CD14-positive monocyte (primary cell): ENCODE measurements around the gene ARMC8. TPM values are rescaled to one million over a fixed set of nuclear protein-coding genes. Genes with fewer than 3 reads are reported as not detected.

Experiments
- DNase-seq, 3 donors: peaks; one replicate each; pipeline ENCODE4 v3.0.0-alpha.2; 2011 to 2022
- H2AFZ ChIP-seq: 2 replicates; pipeline ENCODE4 v1.6.0; 2012; ENCODE audit warnings: mild to moderate bottlenecking, low read depth, low read length, inconsistent platforms; ENCODE audit not compliant: insufficient read depth, poor library complexity, severe bottlenecking
- H3K27ac ChIP-seq, 2 donors: 1 replicate in 1 of 2; 2 replicates in 1 of 2; pipeline ENCODE4 v1.5.1; 2012 to 2013; ENCODE audit warnings: low read length in 2 of 2, control low read depth in 1 of 2, inconsistent platforms in 1 of 2, low read depth in 1 of 2, mild to moderate bottlenecking in 1 of 2
- H3K27me3 ChIP-seq, 2 donors: one replicate each; pipeline versions ENCODE4 v1.6.0 to v1.6.1; 2011 to 2013; ENCODE audit warnings: low read length in 2 of 2; ENCODE audit not compliant: control insufficient read depth in 2 of 2, insufficient read depth in 2 of 2
- H3K36me3 ChIP-seq, 2 donors: replicated peaks in 1 of 2; 1 replicate in 1 of 2; 2 replicates in 1 of 2; pipeline versions ENCODE4 v1.5.1 to v1.6.1; 2012 to 2013; ENCODE audit warnings: low read length in 2 of 2, control low read depth in 1 of 2, inconsistent platforms in 1 of 2, mild to moderate bottlenecking in 1 of 2; ENCODE audit not compliant: insufficient read depth in 2 of 2, control insufficient read depth in 1 of 2
- H3K4me1 ChIP-seq, 2 donors: 1 replicate in 1 of 2; 2 replicates in 1 of 2; pipeline versions ENCODE4 v1.5.1 to v1.6.1; 2012 to 2013; ENCODE audit warnings: low read length in 2 of 2, control low read depth in 1 of 2, inconsistent platforms in 1 of 2, mild to moderate bottlenecking in 1 of 2, moderate library complexity in 1 of 2; ENCODE audit not compliant: insufficient read depth in 2 of 2, control insufficient read depth in 1 of 2
- H3K4me2 ChIP-seq: replicated peaks from 2 replicates; pipeline ENCODE3; 2012; ENCODE audit warnings: low read length, moderate library complexity, mild to moderate bottlenecking; ENCODE audit not compliant: poor library complexity, severe bottlenecking; ENCODE audit errors: extremely low read depth
- H3K4me3 ChIP-seq, 3 experiments: fragments of 200-600 bp in 1 of 3; sonication (generic) in 1 of 3; replicated peaks in 1 of 3; 1 replicate in 2 of 3; 2 replicates in 1 of 3; pipeline ENCODE4 v1.5.1; 2011 to 2013; ENCODE audit warnings: low read length in 3 of 3, mild to moderate bottlenecking in 3 of 3, control low read depth in 2 of 3, low read depth in 2 of 3, inconsistent platforms in 1 of 3, moderate library complexity in 1 of 3
- H3K79me2 ChIP-seq: 2 replicates; pipeline ENCODE4 v1.6.0; 2012; ENCODE audit warnings: mild to moderate bottlenecking, control low read depth, inconsistent platforms, low read length, moderate library complexity; ENCODE audit not compliant: insufficient read depth
- H3K9ac ChIP-seq: 2 replicates; pipeline ENCODE4 v1.6.0; 2017; ENCODE audit warnings: low read length, mild to moderate bottlenecking; ENCODE audit not compliant: insufficient read depth, poor library complexity, severe bottlenecking
- H3K9me3 ChIP-seq, 2 donors: replicated peaks in 1 of 2; 1 replicate in 1 of 2; 2 replicates in 1 of 2; pipeline versions ENCODE4 v1.5.1 to v1.6.1; 2012 to 2013; ENCODE audit warnings: low read length in 2 of 2, control low read depth in 1 of 2; ENCODE audit not compliant: control insufficient read depth in 1 of 2, insufficient read depth in 1 of 2
- H4K20me1 ChIP-seq: 2 replicates; pipeline ENCODE4 v1.6.0; 2012; ENCODE audit warnings: mild to moderate bottlenecking, low read length, control low read depth, moderate library complexity; ENCODE audit not compliant: insufficient read depth
- H3K27ac Mint-ChIP-seq, 7 donors: one replicate each; pipeline ENCODE4 v1.8.0; 2020; ENCODE audit warnings: mild to moderate bottlenecking in 7 of 7, mixed read lengths in 7 of 7, moderate library complexity in 6 of 7, inconsistent platforms in 2 of 7
- H3K27me3 Mint-ChIP-seq, 3 donors: one replicate each; pipeline ENCODE4 v1.8.0; 2021 to 2022; ENCODE audit warnings: low read depth in 3 of 3, mild to moderate bottlenecking in 3 of 3, mixed read lengths in 3 of 3, moderate library complexity in 3 of 3, inconsistent platforms in 1 of 3
- H3K36me3 Mint-ChIP-seq, 2 donors: one replicate each; pipeline ENCODE4 v1.8.0; 2020; ENCODE audit warnings: mixed read lengths in 2 of 2, inconsistent platforms in 1 of 2, mild to moderate bottlenecking in 1 of 2
- H3K4me1 Mint-ChIP-seq: one replicate; pipeline ENCODE4 v1.8.0; 2020; ENCODE audit warnings: mild to moderate bottlenecking, mixed read lengths
- H3K4me3 Mint-ChIP-seq, 2 donors: one replicate each; pipeline ENCODE4 v1.8.0; 2020; ENCODE audit warnings: mild to moderate bottlenecking in 2 of 2, mixed read lengths in 2 of 2, moderate library complexity in 1 of 2
- H3K9me3 Mint-ChIP-seq, 7 donors: one replicate each; pipeline ENCODE4 v1.8.0; 2020 to 2022; ENCODE audit warnings: mixed read lengths in 7 of 7, mild to moderate bottlenecking in 6 of 7, moderate library complexity in 6 of 7, inconsistent platforms in 2 of 7
- WGBS: methylation state at CpG from one replicate; pipeline ENCODE4 v1.1.5; 2013; ENCODE audit warnings: missing lambda C conversion rate; ENCODE audit not compliant: insufficient coverage; 5-methylcytosine and 5-hydroxymethylcytosine counted together
- intact Hi-C, 2 donors: fragments of 100-400 bp; cut with micrococcal nuclease; formaldehyde crosslinking; loops; one replicate each; pipeline versions ENCODE4 v1.15.0 to v1.15.1; 2023
- polyA plus RNA-seq, 3 donors: library from polyadenylated mRNA; depleted of rRNA in 1 of 3; unstranded in 2 of 3; stranded (reverse) in 1 of 3; fragments of 300-500 nt in 2 of 3; fragments of >200 nt in 1 of 3; fragmentation: Illumina TruSeq in 2 of 3; gene quantifications; 1 replicate in 2 of 3; 2 replicates in 1 of 3; pipeline ENCODE4 v1.2.3, GENCODE V29; 2012 to 2021
- TF ChIP-seq, protein P1 (sequence below): fragments of 200-600 bp; IDR thresholded peaks from one replicate; pipeline ENCODE4 v1.8.0; 2022; ENCODE audit warnings: antibody characterized with exemption, mild to moderate bottlenecking

Gene ARMC8
- polyA plus RNA-seq, 3 donors: 34.3 to 43.9 (median 42.0) TPM

DNA sequence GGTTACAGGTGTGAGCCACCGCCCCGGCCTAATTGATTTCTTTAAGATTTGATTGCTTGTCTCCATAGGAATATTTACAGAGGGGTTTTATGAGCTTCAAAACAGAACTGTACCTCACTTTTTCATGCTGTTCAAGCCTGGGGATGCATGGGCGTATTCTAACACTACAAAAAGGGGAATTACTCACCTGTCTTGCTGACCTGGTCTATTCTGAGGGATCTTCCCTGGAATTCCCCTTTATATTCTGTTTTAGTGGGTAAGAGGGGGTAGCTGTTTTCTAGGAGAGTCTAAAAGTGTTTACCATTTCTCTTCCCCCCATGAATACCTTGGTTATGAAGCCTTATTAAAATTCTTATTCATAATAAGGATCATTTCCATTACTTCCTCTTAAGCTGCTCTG lies 94.5 kb downstream of the ARMC8 start:
- no peaks in the 10 kb centered on the region for H3K27me3 ChIP-seq
- TF ChIP-seq, protein P1, sequence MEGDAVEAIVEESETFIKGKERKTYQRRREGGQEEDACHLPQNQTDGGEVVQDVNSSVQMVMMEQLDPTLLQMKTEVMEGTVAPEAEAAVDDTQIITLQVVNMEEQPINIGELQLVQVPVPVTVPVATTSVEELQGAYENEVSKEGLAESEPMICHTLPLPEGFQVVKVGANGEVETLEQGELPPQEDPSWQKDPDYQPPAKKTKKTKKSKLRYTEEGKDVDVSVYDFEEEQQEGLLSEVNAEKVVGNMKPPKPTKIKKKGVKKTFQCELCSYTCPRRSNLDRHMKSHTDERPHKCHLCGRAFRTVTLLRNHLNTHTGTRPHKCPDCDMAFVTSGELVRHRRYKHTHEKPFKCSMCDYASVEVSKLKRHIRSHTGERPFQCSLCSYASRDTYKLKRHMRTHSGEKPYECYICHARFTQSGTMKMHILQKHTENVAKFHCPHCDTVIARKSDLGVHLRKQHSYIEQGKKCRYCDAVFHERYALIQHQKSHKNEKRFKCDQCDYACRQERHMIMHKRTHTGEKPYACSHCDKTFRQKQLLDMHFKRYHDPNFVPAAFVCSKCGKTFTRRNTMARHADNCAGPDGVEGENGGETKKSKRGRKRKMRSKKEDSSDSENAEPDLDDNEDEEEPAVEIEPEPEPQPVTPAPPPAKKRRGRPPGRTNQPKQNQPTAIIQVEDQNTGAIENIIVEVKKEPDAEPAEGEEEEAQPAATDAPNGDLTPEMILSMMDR: no peak

DNA sequence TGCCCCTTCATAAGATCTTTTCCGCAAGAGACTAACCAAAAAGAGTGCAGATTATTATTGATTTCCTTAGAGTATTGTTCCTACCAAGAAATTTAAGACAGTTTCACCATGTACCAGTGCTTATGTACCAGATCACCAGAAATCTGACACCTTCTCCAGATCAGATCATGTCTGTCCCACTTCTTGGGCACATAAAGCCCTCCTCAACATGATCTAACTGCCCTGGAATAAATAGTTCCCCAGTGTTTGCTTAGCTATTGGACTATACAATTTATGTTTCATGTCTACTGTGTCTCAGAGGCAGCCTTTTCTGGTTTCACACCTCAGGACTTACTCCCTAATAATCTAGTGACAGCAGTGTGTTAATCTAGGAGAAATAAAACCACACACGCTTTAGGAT lies 95.7 kb downstream of the ARMC8 start:
- WGBS: no CpG with 5 or more reads among the region's 2 CpGs
- Mint-ChIP-seq H3K36me3 (peaks cover 13 to 29% of the 10 kb centered on the region in 2 donors), H3K4me1 (no peaks in the 10 kb centered on the region), H3K27ac (peak overlapping the region in 1 of 7 donors; percentile 12), H3K9me3 (no peaks in the 10 kb centered on the region), H3K27me3 (no peaks in the 10 kb centered on the region), H3K4me3 (no peak overlapping the region)
- intact Hi-C loops: no loop called here
- H3K4me1 ChIP-seq: no peaks in the 10 kb centered on the region
- H3K27me3 ChIP-seq: no peaks in the 10 kb centered on the region
- H3K27ac ChIP-seq: no peak overlapping the region
- H3K9ac ChIP-seq: no peak overlapping the region
- H4K20me1 ChIP-seq: no peaks in the 10 kb centered on the region
- H3K79me2 ChIP-seq: no peaks in the 10 kb centered on the region
- no peak for DNase-seq
- peaks cover 33 to 63% of the 10 kb centered on the region in 2 donors for H3K36me3 ChIP-seq
- TF ChIP-seq, protein P1: no peak
- H2AFZ ChIP-seq: no peak overlapping the region
- H3K4me3 ChIP-seq: no peak overlapping the region
- no peaks in the 10 kb centered on the region for H3K9me3 ChIP-seq
- H3K4me2 ChIP-seq: no peak overlapping the region

More for the DNA sequence above, 94.5 kb downstream of the ARMC8 start:
- WGBS: no CpG with 5 or more reads among the region's 3 CpGs
- Histone ChIP-seq H4K20me1 (no peaks in the 10 kb centered on the region), H3K4me1 (no peaks in the 10 kb centered on the region), H3K79me2 (no peaks in the 10 kb centered on the region), H3K36me3 (peaks cover 28 to 63% of the 10 kb centered on the region in 2 donors), H2AFZ (no peak overlapping the region), H3K9ac (no peak overlapping the region), H3K27ac (no peak overlapping the region), H3K4me2 (no peak overlapping the region), H3K9me3 (no peaks in the 10 kb centered on the region), H3K4me3 (no peak overlapping the region)
- Mint-ChIP-seq H3K9me3 (no peaks in the 10 kb centered on the region), H3K27ac (no peak overlapping the region), H3K36me3 (peaks cover 24 to 39% of the 10 kb centered on the region in 2 donors), H3K4me1 (no peaks in the 10 kb centered on the region), H3K4me3 (no peak overlapping the region), H3K27me3 (no peaks in the 10 kb centered on the region)
- DNase-seq: no peak
- intact Hi-C loops: no loop called here
